Measurements from ENCODE around the gene SH2D3C.

DNA sequence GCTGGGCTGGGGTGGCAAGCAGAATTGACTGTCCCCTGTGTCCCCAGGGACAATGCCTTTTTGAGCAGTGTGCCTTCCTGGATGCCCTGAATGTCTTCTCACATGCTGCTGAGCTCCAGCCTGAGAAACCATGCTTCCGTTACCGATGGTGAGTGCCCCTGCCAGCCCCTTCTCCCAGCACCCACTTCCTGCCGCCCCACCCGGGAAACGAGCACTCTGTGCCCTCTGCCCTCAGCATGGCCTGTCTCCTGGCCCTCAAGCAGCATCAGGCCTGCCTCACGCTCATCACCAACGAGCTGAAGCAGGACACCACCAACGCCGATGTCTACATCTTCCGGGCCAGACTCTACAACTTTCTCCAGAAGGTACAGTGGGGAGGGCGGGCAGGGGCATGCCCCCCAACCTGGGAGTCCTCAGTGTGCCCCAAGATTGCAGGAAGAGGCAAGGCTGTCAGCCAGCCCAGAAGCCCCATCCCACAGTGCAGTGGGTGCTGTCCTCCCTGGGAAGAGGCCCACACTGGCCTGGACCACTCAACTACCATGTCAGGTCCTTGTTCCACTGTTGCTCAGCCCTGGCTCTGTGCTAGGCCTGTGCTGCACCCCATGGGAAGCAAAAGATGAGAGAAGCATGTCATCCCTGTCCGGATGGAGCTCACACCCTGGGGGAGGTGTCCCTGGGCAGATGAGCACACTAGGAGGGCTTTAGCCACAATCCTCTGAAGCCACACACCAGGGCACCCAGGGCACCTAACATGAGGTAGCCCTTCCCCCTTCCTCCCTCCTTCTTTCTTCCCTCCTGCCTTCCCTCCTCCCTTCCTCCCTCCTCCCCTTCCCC lies 58.2 kb downstream of the SH2D3C start:
- TF ChIP-seq CTCF (tag by site-specific recombination; IDR thresholded peaks at IDR 0.05) (no peak), ZXDB (tag by site-specific recombination; IDR thresholded peaks at IDR 0.05) (no peak), ZNF354C (tag by site-specific recombination; IDR thresholded peaks at IDR 0.05; ENCODE audit: borderline replicate concordance, low read depth) (no peak), REST (tag by site-specific recombination; IDR thresholded peaks at IDR 0.05) (no peak), ZNF645 (tag by site-specific recombination; IDR thresholded peaks at IDR 0.05) (no peak), ZNF561 (tag by site-specific recombination; IDR thresholded peaks at IDR 0.05; ENCODE audit: borderline replicate concordance) (no peak), ZNF302 (tag by site-specific recombination; IDR thresholded peaks at IDR 0.05; ENCODE audit: low read depth) (no peak)
- TF ChIP-seq, protein P1, sequence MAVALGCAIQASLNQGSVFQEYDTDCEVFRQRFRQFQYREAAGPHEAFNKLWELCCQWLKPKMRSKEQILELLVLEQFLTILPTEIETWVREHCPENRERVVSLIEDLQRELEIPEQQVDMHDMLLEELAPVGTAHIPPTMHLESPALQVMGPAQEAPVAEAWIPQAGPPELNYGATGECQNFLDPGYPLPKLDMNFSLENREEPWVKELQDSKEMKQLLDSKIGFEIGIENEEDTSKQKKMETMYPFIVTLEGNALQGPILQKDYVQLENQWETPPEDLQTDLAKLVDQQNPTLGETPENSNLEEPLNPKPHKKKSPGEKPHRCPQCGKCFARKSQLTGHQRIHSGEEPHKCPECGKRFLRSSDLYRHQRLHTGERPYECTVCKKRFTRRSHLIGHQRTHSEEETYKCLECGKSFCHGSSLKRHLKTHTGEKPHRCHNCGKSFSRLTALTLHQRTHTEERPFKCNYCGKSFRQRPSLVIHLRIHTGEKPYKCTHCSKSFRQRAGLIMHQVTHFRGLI (tag by site-specific recombination; IDR thresholded peaks at IDR 0.05), result no peak

Measured in HEK293 (cell line).